Measurements from ENCODE around the gene PNPLA3.

PNPLA3 gene

GRCh38 chr22:43988960-43989359 lies 65.4 kb downstream of the PNPLA3 start:
- no peak for TF ChIP-seq GABPA (IDR thresholded peaks at IDR 0.05; ENCODE audit: low read depth)
- no peak for TF ChIP-seq CTCF (IDR thresholded peaks at IDR 0.05; ENCODE audit: insufficient read depth, low read length)
- TF ChIP-seq SPI1 (IDR thresholded peaks at IDR 0.05; ENCODE audit: borderline replicate concordance, low read depth), result no peak
- TF ChIP-seq REST (IDR thresholded peaks at IDR 0.05; ENCODE audit: insufficient replicate concordance, low read depth), result no peak
- TF ChIP-seq POLR2AphosphoS5 (IDR thresholded peaks at IDR 0.05; ENCODE audit: low read depth), result no peak

GRCh38 chr22:43990044-43990443 lies 66.4 kb downstream of the PNPLA3 start:
- no peaks in the 10 kb centered on the region for H3K27me3 ChIP-seq (ENCODE audit: insufficient read depth, poor library complexity, severe bottlenecking)
- H3K27ac ChIP-seq (replicated peaks), result no peak overlapping the region
- H3K4me3 ChIP-seq (replicated peaks; ENCODE audit: insufficient read depth, low read length), result no peak overlapping the region
- DNase-seq (ENCODE audit: low read depth in 1 of 2, low spot score in 1 of 2), result no peak
- TF ChIP-seq REST (IDR thresholded peaks at IDR 0.05; ENCODE audit: insufficient replicate concordance, low read depth) (no peak), GABPA (IDR thresholded peaks at IDR 0.05; ENCODE audit: low read depth) (no peak), SPI1 (IDR thresholded peaks at IDR 0.05; ENCODE audit: borderline replicate concordance, low read depth) (no peak), POLR2AphosphoS5 (IDR thresholded peaks at IDR 0.05; ENCODE audit: low read depth) (no peak), CTCF (IDR thresholded peaks at IDR 0.05; ENCODE audit: insufficient read depth, low read length) (no peak)

More at GRCh38 chr22:43988960-43989359, 65.4 kb downstream of the PNPLA3 start:
- no peak overlapping the region for H3K4me3 ChIP-seq (replicated peaks; ENCODE audit: insufficient read depth, low read length)
- no peak for DNase-seq (ENCODE audit: low read depth in 1 of 2, low spot score in 1 of 2)
- H3K27ac ChIP-seq (replicated peaks), result no peak overlapping the region
- no peaks in the 10 kb centered on the region for H3K27me3 ChIP-seq (ENCODE audit: insufficient read depth, poor library complexity, severe bottlenecking)

- H3K27ac ChIP-seq (replicated peaks), result no peak overlapping the region
- no peak for TF ChIP-seq POLR2AphosphoS5 (IDR thresholded peaks at IDR 0.05; ENCODE audit: low read depth)
- no peak for TF ChIP-seq CTCF (IDR thresholded peaks at IDR 0.05; ENCODE audit: insufficient read depth, low read length)
- no peak for TF ChIP-seq GABPA (IDR thresholded peaks at IDR 0.05; ENCODE audit: low read depth)
- TF ChIP-seq REST (IDR thresholded peaks at IDR 0.05; ENCODE audit: insufficient replicate concordance, low read depth), result no peak
- TF ChIP-seq SPI1 (IDR thresholded peaks at IDR 0.05; ENCODE audit: borderline replicate concordance, low read depth), result no peak
- no peak for DNase-seq (ENCODE audit: low read depth in 1 of 2, low spot score in 1 of 2)
Measured at GRCh38 chr22:43991316-43992020, 67.9 kb downstream of the PNPLA3 start.

More at GRCh38 chr22:43991316-43992020, 67.9 kb downstream of the PNPLA3 start:
- Histone ChIP-seq H3K27me3 (ENCODE audit: insufficient read depth, poor library complexity, severe bottlenecking) (no peaks in the 10 kb centered on the region), H3K4me3 (replicated peaks; ENCODE audit: insufficient read depth, low read length) (no peak overlapping the region)
